Spleen (tissue), 7 donors: ENCODE measurements around the gene DAPK1.

ENCODE experiments used
- CTCF ChIP-seq, 11 experiments: fragments of 200-600 bp in 7 of 11; fragments of 450-650 bp in 4 of 11; sonication (generic) in 4 of 11; IDR thresholded peaks in 8 of 11; conservative IDR thresholded peaks in 3 of 11; 1 replicate in 7 of 11; 2 replicates in 4 of 11; pipeline versions ENCODE4 v1.4.0 to v1.8.0; 2016 to 2021; ENCODE audit warnings: antibody characterized with exemption in 11 of 11, inconsistent platforms in 4 of 11, mild to moderate bottlenecking in 1 of 11
- POLR2A ChIP-seq, 3 donors: fragments of 450-650 bp; IDR thresholded peaks; one replicate each; pipeline ENCODE4 v1.5.1; 2017; ENCODE audit warnings: antibody characterized with exemption in 3 of 3, mild to moderate bottlenecking in 1 of 3
- donor health status: DM: no; HTN: no; CAD: no; lungs with moderate emphysema.
- donor health status: DM: no; HTN: no; CAD: no.
- donor health status: DM: no; HTN: no; CAD: no.

DNA sequence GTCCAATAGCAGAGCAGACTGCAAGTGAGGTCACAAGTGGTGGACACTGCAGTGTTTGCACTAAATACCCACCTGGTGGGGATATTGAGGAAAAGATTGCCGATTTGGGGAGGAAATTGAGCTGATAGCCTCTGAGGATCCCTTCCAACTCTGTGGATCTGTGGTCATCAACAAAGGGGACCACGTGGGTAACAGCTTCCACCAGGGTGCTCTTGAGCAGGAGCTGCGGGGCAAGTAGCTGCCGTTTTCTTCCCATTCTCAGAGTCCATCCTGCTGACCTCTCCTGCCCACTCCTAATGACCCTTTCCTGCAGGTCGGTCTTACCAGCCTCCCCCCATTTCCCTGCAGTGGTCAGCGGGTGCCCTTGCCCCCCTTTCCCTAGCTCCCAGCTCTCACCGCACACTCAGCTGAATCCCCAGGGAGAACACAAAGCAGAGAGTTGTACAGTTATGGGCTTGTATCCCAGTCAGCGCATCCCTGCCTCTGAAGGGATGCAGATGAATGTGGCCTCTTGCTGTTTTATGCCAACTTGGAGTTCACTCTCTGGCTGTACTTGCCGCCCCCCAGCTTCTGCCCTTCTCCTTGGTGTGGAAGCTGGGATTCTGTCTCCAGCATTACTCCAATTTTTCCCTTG lies 18.0 kb downstream of the DAPK1 start:
- TF ChIP-seq CTCF (IDR thresholded peaks at IDR 0.05 in 8 of 11, conservative IDR thresholded peaks at IDR 0.05 in 3 of 11) (no peak), POLR2A (IDR thresholded peaks at IDR 0.05) (no peak)
